22Rv1 (cell line): ENCODE measurements around the gene GPA33.

Experiments used
- H3K27ac ChIP-seq: fragments of 450-650 bp; 2 replicates; pipeline ENCODE4 v1.5.1; 2017
- ZFX ChIP-seq: fragments of 450-650 bp; IDR thresholded peaks from 2 replicates; pipeline ENCODE4 v1.6.1; 2017; ENCODE audit warnings: antibody characterized with exemption, borderline replicate concordance
- TF ChIP-seq, protein P1 (sequence below): fragments of 450-650 bp; IDR thresholded peaks from 2 replicates; pipeline ENCODE4 v1.5.1; 2017; ENCODE audit warnings: mild to moderate bottlenecking

The GPA33 gene

DNA sequence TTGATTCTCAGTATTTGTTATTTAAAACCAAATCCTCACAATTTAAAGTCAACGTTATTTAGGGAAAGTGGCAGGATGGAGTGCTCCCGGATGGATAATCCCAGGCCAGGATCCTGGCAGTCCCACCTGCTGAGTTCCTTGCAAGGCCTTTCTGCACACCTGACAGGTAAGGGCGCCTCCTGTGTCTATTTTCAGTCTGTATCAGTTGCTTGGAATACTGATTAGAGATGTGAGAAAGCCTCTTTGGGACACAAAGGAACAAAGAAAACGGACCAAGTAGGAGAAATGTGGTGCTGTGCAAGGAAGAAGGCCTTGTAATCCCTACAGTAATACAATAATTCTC is 15.9 kb upstream of the GPA33 start:
- H3K27ac ChIP-seq, result no peak overlapping the region
- TF ChIP-seq, protein P1, sequence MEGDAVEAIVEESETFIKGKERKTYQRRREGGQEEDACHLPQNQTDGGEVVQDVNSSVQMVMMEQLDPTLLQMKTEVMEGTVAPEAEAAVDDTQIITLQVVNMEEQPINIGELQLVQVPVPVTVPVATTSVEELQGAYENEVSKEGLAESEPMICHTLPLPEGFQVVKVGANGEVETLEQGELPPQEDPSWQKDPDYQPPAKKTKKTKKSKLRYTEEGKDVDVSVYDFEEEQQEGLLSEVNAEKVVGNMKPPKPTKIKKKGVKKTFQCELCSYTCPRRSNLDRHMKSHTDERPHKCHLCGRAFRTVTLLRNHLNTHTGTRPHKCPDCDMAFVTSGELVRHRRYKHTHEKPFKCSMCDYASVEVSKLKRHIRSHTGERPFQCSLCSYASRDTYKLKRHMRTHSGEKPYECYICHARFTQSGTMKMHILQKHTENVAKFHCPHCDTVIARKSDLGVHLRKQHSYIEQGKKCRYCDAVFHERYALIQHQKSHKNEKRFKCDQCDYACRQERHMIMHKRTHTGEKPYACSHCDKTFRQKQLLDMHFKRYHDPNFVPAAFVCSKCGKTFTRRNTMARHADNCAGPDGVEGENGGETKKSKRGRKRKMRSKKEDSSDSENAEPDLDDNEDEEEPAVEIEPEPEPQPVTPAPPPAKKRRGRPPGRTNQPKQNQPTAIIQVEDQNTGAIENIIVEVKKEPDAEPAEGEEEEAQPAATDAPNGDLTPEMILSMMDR, result no peak
- TF ChIP-seq ZFX, result no peak

DNA sequence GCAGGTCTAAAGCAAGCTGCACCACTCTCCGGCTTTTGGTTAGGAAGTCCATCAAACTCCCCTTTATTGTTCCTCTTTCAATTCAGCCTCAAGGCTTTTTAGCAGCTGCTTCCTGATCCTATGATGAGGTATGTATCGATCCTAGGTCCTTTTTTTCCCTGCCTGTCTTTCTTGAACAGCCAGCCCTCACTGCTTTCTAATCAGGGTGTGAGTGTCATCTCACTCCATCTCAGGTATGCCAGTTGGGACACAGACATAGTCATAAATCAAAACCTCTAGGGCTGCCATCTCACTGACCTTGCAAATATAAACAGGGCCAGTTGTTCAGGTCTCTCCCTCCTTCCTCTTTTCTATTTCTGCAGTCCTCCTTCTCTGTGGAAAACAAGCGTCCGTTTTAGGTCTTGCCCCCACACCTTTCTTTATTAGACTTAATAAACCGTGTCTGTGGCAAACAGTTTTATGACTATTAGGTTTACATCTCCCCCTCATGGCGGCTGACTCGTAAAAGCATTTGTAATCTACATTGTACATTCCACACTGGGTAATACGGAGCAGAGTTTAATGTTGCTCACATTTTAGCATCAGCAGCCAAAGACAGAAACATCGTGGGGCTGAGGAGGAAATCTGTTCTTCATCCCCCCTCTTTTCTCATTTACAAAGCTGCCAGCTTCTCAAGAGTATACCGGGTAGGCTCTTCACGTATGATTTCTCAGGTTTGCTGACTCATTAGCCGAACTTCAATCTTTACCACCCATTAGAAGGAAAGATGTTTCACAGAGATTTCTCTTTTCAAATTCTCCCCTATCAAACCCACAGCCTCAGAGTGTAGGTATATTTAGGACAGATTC is 15.3 kb upstream of the GPA33 start:
- H3K27ac ChIP-seq, result no peak overlapping the region
- TF ChIP-seq, protein P1, result no peak
- no peak for TF ChIP-seq ZFX

DNA sequence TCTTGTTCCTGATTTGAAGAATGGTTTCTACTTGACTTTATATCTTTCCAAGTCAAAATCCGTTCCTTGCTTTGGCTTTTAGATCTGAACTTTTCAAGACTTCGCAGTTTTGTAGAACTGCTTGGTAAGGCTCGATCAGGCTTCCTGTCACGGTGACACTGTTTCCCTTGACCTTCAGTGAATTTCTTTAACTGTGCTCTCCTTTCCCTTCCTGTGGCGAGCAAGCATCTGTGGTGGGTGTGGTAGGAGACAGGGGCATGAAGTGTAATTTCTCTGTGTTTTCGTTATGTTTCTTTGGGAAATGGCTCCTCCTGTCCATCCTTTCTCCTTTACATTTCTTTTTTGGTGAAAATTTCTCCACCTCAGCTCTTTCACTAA is 14.1 kb upstream of the GPA33 start:
- H3K27ac ChIP-seq, result no peak overlapping the region
- TF ChIP-seq, protein P1, result no peak
- TF ChIP-seq ZFX, result no peak

DNA sequence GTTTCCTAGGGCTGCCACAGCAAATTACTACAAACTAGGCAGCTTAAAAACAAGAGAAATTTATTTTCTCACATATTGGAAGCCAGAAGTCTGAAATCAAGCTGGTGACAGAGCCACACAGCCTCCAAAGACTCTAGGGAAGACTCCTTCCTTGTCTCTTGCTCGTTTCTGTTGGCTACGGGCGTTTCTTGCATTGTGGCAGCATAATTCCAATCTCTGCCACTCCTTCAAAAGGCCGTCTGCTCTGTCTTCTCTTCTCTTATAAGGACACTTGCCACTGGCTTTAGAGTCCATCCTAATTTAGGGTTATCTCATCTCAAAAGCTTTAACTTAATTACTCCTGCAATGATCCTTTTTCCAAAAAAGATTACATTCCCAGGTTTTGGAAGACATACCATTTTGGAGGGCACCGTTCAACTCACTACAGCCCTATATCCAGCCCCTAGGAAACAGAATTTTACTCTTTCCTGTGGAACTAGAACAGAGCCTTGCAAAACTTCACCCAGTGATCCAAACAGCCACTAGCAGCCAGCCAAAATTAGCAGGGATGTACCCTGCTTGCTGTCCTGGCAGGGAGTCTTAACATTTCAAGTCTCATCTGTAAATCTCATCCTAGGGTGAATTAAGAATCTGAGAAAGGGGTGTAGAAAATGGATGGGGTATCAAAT is 12.9 kb upstream of the GPA33 start:
- H3K27ac ChIP-seq, result no peak overlapping the region
- TF ChIP-seq, protein P1, result no peak
- no peak for TF ChIP-seq ZFX

DNA sequence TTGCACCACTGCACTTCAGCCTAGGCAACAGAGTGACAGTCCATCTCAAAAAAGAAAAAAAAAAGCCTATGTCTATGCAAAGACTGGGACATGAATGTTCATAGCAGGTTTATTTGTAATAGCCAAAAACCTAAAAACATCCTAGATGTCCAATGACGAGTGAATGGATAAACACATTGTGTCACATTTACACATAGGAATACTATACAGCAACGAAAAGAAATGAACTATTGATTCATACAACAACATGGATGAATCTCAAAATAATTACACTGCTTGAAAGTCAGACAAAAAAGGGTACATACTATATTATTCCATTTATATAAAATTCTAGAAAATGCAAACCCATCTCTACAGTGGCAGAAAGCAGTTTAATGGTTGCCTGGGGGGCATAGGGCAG is 11.6 kb upstream of the GPA33 start:
- H3K27ac ChIP-seq, result no peak overlapping the region
- TF ChIP-seq, protein P1, result no peak
- no peak for TF ChIP-seq ZFX

DNA sequence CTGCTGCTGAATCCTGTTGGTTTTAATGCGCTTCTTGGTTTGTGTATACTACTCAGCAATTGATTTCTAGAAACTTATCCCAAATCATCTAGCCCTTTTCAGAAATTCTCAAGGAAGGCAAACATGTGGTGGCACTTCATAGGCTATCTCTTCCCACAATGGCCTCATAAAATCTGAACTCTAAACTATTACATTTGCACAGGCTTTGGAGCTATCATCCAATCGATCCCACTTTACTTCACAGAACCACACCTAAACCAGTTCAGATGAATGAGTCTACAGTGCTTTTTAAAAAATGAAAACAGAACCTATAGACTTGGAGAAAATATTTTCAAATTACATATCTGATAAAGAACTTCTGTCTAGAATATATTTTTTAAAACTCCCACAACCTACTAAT is 10.6 kb upstream of the GPA33 start:
- no peak overlapping the region for H3K27ac ChIP-seq
- no peak for TF ChIP-seq ZFX

DNA sequence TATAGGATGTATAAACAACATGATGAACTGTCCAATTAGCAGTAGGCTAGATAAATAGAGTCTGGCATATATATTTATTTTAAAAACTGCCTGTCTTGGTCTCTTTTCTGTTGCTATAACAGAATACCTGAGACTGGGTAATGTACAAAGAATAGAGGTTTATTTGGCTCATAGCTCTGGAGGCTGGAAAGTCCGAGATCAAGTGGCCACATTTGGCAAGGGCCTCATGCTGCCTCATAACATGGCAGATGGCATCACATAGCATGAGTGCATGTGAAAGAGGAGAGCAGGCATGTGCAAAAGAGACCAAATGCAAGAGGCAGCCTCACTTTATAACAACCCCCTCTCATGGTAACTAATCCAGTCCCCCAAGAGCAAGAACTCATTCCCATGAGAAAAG is 9.7 kb upstream of the GPA33 start:
- H3K27ac ChIP-seq, result no peak overlapping the region
- no peak for TF ChIP-seq ZFX
- TF ChIP-seq, protein P1, result no peak
